Activated T-helper 1 cell treated with anti-CD3 and anti-CD28 coated beads, Interleukin-12 subunit alpha, Interleukin-12 subunit beta, Interleukin-2, Interleukin-4 antibody, amounts not matched to agents 30 ng/mL and 10 ng/mL and 1 ng/mL, durations not matched to agents 14 hours and 24 hours and 36 hours (primary cell): ENCODE results near the gene CKB. TPM values are rescaled to one million over a fixed set of nuclear protein-coding genes. Genes with fewer than 3 reads are reported as not detected.
"Not testable (repeated sequence)": the region's sequence is repeated elsewhere in the genome, so short reads cannot be mapped to it uniquely, and the experiment has no call there.

ENCODE experiments used
- DNase-seq: peaks from one replicate; pipeline ENCODE4 v3.0.0; 2021; ENCODE audit warnings: low spot score
- H3K27ac Mint-ChIP-seq: one replicate; pipeline ENCODE4 v1.8.0; 2021; ENCODE audit warnings: mild to moderate bottlenecking, mixed read lengths
- H3K27me3 Mint-ChIP-seq: one replicate; pipeline ENCODE4 v1.8.0; 2022; ENCODE audit warnings: mild to moderate bottlenecking, moderate library complexity, mixed read lengths; ENCODE audit not compliant: insufficient read depth
- H3K36me3 Mint-ChIP-seq: one replicate; pipeline ENCODE4 v1.8.0; 2021; ENCODE audit warnings: low read depth, mixed read lengths
- H3K4me1 Mint-ChIP-seq: one replicate; pipeline ENCODE4 v1.8.0; 2021; ENCODE audit warnings: low read depth, mixed read lengths
- H3K4me3 Mint-ChIP-seq: one replicate; pipeline ENCODE4 v1.8.0; 2021; ENCODE audit warnings: mild to moderate bottlenecking, moderate library complexity, mixed read lengths
- H3K9me3 Mint-ChIP-seq: one replicate; pipeline ENCODE4 v1.8.0; 2021; ENCODE audit warnings: mixed read lengths
- intact Hi-C: fragments of 100-400 bp; cut with micrococcal nuclease; formaldehyde crosslinking; loops from one replicate; pipeline ENCODE4 v1.15.1; 2024
- total RNA-seq: library from RNA; stranded (reverse); gene quantifications from 2 replicates; pipeline ENCODE4 v1.2.3, GENCODE V29; 2022

Gene CKB
- total RNA-seq, 1 donor from 2014 or later, result 16.0 TPM

- no peak for DNase-seq
- Mint-ChIP-seq H3K36me3 (peaks cover 6% of the 10 kb centered on the region), H3K27ac (no peak overlapping the region), H3K27me3 (no peaks in the 10 kb centered on the region), H3K4me1 (peaks cover 29% of the 10 kb centered on the region), H3K4me3 (peak overlapping the region; percentile 99), H3K9me3 (no peaks in the 10 kb centered on the region)
- intact Hi-C loops, result no loop called here
Measured at GRCh38 chr14:103530831-103531230, 8.2 kb upstream of the CKB start.

GRCh38 chr14:103530390-103530789 lies 7.8 kb upstream of the CKB start:
- peaks cover 6% of the 10 kb centered on the region for H3K36me3 Mint-ChIP-seq

GRCh38 chr14:103529383-103530365 lies 7.0 kb upstream of the CKB start:
- H3K27me3 Mint-ChIP-seq, result peaks cover under 1% of the 10 kb centered on the region
- peaks cover 6% of the 10 kb centered on the region for H3K36me3 Mint-ChIP-seq
- H3K27ac Mint-ChIP-seq, result peak overlapping the region; percentile 96
- intact Hi-C loops, result loop anchor here (1.0 to 10.0 kb wide), 3 partner anchors 8 to 195 kb away; partner anchors contain the start of genes BAG5, COA8 and EIF5
- DNase-seq, result no peak
- H3K4me3 Mint-ChIP-seq, result peak overlapping the region; percentile 99
- peaks cover 29% of the 10 kb centered on the region for H3K4me1 Mint-ChIP-seq
- no peaks in the 10 kb centered on the region for H3K9me3 Mint-ChIP-seq

More at GRCh38 chr14:103530390-103530789, 7.8 kb upstream of the CKB start:
- intact Hi-C loops, result no loop called here
- no peaks in the 10 kb centered on the region for H3K27me3 Mint-ChIP-seq
- no peaks in the 10 kb centered on the region for H3K9me3 Mint-ChIP-seq
- H3K4me3 Mint-ChIP-seq, result peak overlapping the region; percentile 99
- peaks cover 29% of the 10 kb centered on the region for H3K4me1 Mint-ChIP-seq
- no peak for DNase-seq
- peak overlapping the region; percentile 61 for H3K27ac Mint-ChIP-seq

DNA sequence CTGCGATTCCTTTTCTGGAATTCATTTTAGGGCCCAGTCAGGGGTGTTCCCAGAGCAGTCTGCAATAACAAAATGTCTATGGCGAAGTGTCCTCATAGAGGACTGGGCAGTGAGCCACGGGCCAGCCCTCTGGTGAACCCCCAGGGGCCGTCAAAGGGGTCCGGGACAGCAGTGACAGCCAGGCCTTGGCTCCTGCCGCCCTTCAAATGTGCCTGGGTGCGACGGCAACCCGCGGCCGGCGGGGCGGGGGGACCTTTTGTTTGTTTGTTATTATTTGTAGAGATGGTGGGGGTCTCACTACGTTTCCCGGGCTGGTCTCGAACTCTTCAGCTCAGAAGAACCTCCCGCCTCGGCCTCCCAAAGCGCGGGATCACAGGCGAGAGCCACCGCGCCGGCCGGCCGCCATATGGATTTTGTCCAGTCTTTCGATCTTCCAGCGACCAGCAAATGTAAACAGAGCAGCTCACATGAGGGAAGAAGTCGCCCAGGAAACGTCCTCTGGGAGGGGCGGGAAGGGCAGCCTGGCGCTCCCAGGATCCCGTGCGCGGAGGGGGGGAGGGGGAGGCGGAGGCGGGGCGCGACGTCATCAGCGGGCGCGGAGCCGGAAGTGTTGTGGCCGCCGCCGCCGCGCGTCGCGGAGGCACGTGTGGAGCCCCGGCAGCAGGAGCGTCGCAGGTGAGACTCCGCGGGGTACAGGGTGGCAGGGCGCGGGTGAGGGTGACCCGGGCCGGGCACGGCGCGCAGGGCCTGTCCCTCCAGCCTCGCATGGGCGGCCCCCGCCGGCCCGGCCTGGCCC lies 6.2 kb upstream of the CKB start, which contains the start of gene TRMT61A:
TSS of gene TRMT61A (plus strand) at position 610 of the 796 bp plus-strand sequence. CDS start 783 bp downstream, outside the sequence.
- Mint-ChIP-seq H3K4me1 (peaks cover 29% of the 10 kb centered on the region), H3K9me3 (no peaks in the 10 kb centered on the region), H3K36me3 (peaks cover 6% of the 10 kb centered on the region), H3K27ac (peak within 1 kb of the TSS; percentile 96), H3K4me3 (peak within 1 kb of the TSS; percentile 99), H3K27me3 (peaks cover 8% of the 10 kb centered on the region)
- intact Hi-C loops, result loop anchor here (1.0 to 10.0 kb wide), 3 partner anchors 7 to 194 kb away; partner anchors contain the start of genes BAG5, COA8 and EIF5
- DNase-seq, result peak; percentile 66

DNA sequence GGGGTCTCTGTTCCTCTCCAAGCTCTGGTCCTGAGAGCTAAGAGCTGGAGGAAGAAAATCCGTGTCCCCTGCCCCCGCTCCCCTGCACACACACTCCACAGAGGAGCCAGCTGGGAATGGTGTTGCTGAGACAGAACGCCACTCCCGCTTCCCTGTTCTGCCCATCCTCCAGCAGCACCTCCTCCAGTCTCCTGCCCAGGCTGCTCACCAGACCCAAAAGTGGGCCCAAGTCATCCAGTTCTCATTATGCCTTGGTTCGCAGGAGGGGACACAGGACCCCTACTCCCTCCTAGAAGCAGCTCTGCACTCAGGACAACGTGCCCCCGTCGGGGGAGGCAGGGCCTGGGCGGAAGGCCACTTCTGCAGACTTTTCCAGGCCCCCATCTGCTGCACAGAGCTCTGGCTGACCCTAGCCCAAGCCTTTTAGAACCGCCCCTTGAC lies 5.5 kb upstream of the CKB start:
- peak overlapping the region; percentile 44 for H3K27ac Mint-ChIP-seq
- DNase-seq, result no peak
- H3K36me3 Mint-ChIP-seq, result peaks cover 6% of the 10 kb centered on the region

DNA sequence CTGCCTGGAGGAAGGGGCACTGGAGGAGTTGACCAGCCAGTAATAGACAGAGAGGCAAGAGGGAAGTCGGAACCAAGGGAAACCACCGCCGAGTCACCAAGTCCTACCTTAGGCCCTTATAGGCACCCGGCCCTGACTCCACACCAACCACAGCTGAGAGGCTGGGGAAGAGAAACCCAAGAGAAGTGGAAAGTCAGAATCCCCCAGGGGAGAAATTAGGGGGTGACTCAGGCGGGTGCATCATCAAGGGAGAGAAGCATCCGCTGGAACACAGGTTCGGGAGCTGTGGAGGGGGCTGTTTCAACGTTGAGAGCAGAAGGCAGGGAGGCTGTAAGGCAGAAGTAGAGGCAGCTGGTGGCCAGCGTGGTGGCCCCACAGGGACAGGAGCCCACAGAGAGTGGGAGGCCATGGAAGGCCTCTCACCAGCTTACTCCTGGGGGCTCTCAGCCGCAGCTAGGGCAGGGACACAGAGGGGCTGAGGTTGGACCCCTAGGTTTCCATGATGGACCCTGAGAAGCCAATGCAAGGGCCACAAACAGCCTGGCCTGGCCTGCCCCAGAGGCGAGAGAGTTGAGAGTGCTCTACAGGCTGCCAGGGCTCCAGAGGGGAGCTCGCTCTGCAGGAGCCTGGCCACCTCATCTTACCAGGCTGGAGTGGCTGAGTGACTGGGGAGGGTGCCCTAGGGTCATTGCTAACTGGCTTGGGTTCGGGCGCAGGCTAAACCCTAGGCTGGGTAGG lies 4.9 kb upstream of the CKB start:
- no peak for DNase-seq
- H3K4me1 Mint-ChIP-seq, result peaks cover 29% of the 10 kb centered on the region
- peaks cover 6% of the 10 kb centered on the region for H3K36me3 Mint-ChIP-seq
- H3K27ac Mint-ChIP-seq, result peak overlapping the region; percentile 75
- intact Hi-C loops, result loop anchor here (10.0 kb wide), 1 partner anchor 193 kb away; the partner anchor contains the start of gene EIF5
- peaks cover 15% of the 10 kb centered on the region for H3K27me3 Mint-ChIP-seq
- no peaks in the 10 kb centered on the region for H3K9me3 Mint-ChIP-seq
- peak overlapping the region; percentile 80 for H3K4me3 Mint-ChIP-seq

More for the DNA sequence above, 5.5 kb upstream of the CKB start:
- Mint-ChIP-seq H3K4me1 (peaks cover 29% of the 10 kb centered on the region), H3K27me3 (peaks cover 14% of the 10 kb centered on the region), H3K4me3 (peak overlapping the region; percentile 99), H3K9me3 (no peaks in the 10 kb centered on the region)
- intact Hi-C loops, result loop anchor here (10.0 kb wide), 1 partner anchor 193 kb away; the partner anchor contains the start of gene EIF5

GRCh38 chr14:103526914-103527248 lies 4.3 kb upstream of the CKB start:
- intact Hi-C loops, result loop anchor here (10.0 kb wide), 1 partner anchor 192 kb away; the partner anchor contains the start of gene EIF5
- H3K27ac Mint-ChIP-seq, result peak overlapping the region; percentile 75

DNA sequence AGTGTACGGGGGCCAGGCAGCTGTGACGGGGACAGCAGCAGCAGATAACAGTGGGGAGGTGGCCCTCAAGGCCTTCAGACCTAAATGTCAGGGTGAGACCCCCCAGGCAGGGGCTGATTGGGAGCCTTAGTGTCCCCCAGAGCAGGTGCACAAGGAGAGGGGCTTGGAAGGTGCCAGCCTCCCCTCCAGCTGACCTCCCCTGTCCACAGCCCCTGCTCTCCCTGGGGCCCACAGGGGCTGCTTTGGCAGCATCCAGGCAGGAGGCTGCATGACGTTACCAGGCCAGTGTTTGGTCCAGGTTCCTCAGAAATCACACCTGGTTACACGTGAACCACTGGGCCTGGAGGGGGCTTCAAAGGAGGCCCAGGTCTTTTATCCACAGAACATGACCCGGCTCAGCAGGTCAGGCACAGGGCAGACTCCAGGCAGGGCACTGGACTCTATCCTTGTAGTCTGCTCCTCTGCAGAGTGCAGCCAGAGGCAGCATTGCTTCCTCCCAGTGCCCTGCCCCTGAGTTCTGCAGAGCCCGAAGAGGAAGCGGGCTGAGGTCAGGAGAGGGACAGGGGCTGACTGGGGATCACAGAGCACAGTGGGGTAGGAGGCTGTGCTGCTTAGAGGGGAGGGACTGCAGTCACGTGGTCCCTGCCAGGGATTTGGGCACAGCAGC lies 3.8 kb upstream of the CKB start:
- Mint-ChIP-seq H3K27me3 (peaks cover 15% of the 10 kb centered on the region), H3K4me3 (no peak overlapping the region), H3K4me1 (peaks cover 29% of the 10 kb centered on the region), H3K27ac (no peak overlapping the region), H3K36me3 (peaks cover 6% of the 10 kb centered on the region), H3K9me3 (no peaks in the 10 kb centered on the region)
- no peak for DNase-seq
- intact Hi-C loops, result loop anchor here (10.0 kb wide), 1 partner anchor 192 kb away; the partner anchor contains the start of gene EIF5

More at GRCh38 chr14:103526914-103527248, 4.3 kb upstream of the CKB start:
- Mint-ChIP-seq H3K4me3 (peak overlapping the region; percentile 80), H3K36me3 (peaks cover 6% of the 10 kb centered on the region), H3K27me3 (peaks cover 15% of the 10 kb centered on the region), H3K4me1 (peaks cover 29% of the 10 kb centered on the region), H3K9me3 (no peaks in the 10 kb centered on the region)
- DNase-seq, result no peak

DNA sequence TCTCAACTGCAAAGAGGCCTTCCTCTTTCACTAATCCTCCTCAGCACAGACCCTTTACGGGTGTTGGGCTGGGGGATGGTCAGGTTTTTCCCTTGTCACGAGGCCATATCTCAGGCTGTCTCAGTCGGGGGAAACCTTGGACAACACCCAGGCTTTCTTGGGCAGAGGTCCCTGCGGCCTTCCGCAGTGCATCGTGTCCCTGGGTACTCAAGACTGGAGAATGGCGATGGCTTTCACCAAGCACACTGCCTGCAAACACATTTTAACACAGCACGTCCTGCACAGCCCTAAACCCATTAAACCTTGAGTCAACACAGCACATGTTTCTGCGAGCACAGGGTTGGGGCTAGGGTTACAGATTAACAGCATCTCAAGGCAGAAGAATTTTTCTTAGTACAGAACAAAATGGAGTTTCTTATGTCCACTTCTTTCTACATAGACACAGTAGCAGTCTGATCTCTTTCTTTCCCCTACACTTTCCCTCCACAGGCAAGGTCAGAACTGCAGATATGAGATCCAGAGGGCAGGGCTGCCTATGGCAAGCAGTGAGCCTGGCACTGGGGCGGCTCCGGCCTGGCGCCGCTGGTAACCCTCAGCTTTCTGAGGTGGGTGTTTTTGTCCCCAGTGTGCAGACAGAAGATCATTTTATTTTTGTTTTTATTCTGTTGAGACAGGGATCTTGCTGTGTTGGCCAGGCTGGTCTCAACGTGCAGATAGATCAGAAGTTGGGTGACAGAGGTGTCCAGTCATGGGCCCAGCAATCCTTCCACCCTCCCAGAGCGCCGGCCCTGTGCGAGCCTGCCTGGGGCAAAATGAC lies 3.0 kb upstream of the CKB start:
- intact Hi-C loops, result loop anchor here (10.0 kb wide), 1 partner anchor 191 kb away; the partner anchor contains the start of gene EIF5
- not testable (repeated sequence) for H3K27ac Mint-ChIP-seq, H3K36me3 Mint-ChIP-seq, H3K4me3 Mint-ChIP-seq, H3K9me3 Mint-ChIP-seq, DNase-seq
- peaks cover 28% of the 10 kb centered on the region for H3K4me1 Mint-ChIP-seq
- H3K27me3 Mint-ChIP-seq, result peaks cover 15% of the 10 kb centered on the region

GRCh38 chr14:103524002-103524935 lies 1.6 kb upstream of the CKB start:
- H3K4me1 Mint-ChIP-seq, result peaks cover 20% of the 10 kb centered on the region
- H3K4me3 Mint-ChIP-seq, result no peak overlapping the region
- DNase-seq, result no peak
- peaks cover 19% of the 10 kb centered on the region for H3K27me3 Mint-ChIP-seq
- intact Hi-C loops, result loop anchor here (10.0 kb wide), 1 partner anchor 189 kb away; the partner anchor contains the start of gene EIF5
- H3K9me3 Mint-ChIP-seq, result no peaks in the 10 kb centered on the region
- no peaks in the 10 kb centered on the region for H3K36me3 Mint-ChIP-seq
- peak overlapping the region; percentile 40 for H3K27ac Mint-ChIP-seq
